Gastrocnemius medialis (tissue), 4 donors: ENCODE results near the gene AXIN1. TPM values are rescaled to one million over a fixed set of nuclear protein-coding genes. Genes with fewer than 3 reads are reported as not detected.

ENCODE experiments used
- ATAC-seq, 2 donors: fragments of 150-250 bp; one replicate each; pipeline ENCODE4 v1.9.1; 2016
- DNase-seq, 2 donors: peaks; one replicate each; pipeline ENCODE4 v3.0.0-alpha.2; 2019
- H3K27ac ChIP-seq, 4 donors: fragments of 200-600 bp; sonication (generic); 1 replicate in 1 of 4; 2 replicates in 3 of 4; pipeline ENCODE4 v1.5.1; 2016 to 2018; ENCODE audit warnings: mild to moderate bottlenecking in 2 of 4, moderate library complexity in 1 of 4
- H3K27me3 ChIP-seq, 3 donors: fragments of 200-600 bp; sonication (generic) in 2 of 3; 1 replicate in 1 of 3; 2 replicates in 2 of 3; pipeline versions ENCODE4 v1.5.1 to v1.6.0; 2016 to 2019; ENCODE audit warnings: mild to moderate bottlenecking in 1 of 3, moderate library complexity in 1 of 3
- H3K36me3 ChIP-seq, 2 donors: fragments of 200-600 bp; sonication (generic) in 1 of 2; one replicate each; pipeline ENCODE4 v1.5.1; 2017 to 2018
- H3K4me1 ChIP-seq, 2 donors: fragments of 200-600 bp; sonication (generic) in 1 of 2; one replicate each; pipeline ENCODE4 v1.5.1; 2016 to 2017; ENCODE audit warnings: mild to moderate bottlenecking in 2 of 2
- H3K4me3 ChIP-seq, 4 donors: fragments of 200-600 bp; sonication (generic) in 3 of 4; 1 replicate in 1 of 4; 2 replicates in 3 of 4; pipeline ENCODE4 v1.5.1; 2016 to 2019; ENCODE audit warnings: mild to moderate bottlenecking in 2 of 4
- H3K9me3 ChIP-seq, 3 donors: fragments of 200-600 bp; sonication (generic) in 2 of 3; 1 replicate in 1 of 3; 2 replicates in 2 of 3; pipeline ENCODE4 v1.5.1; 2016 to 2019
- CTCF ChIP-seq, 5 experiments: fragments of 450-650 bp in 3 of 5; fragments of 200-600 bp in 2 of 5; sonication (generic) in 2 of 5; IDR thresholded peaks in 4 of 5; conservative IDR thresholded peaks in 1 of 5; 1 replicate in 4 of 5; 2 replicates in 1 of 5; pipeline ENCODE4 v1.5.1; 2016 to 2019; ENCODE audit warnings: antibody characterized with exemption in 5 of 5, mild to moderate bottlenecking in 3 of 5, moderate library complexity in 3 of 5
- POLR2A ChIP-seq, 2 donors: fragments of 450-650 bp; IDR thresholded peaks; one replicate each; pipeline ENCODE4 v1.6.1; 2017; ENCODE audit warnings: antibody characterized with exemption in 2 of 2, mild to moderate bottlenecking in 2 of 2, moderate library complexity in 2 of 2
- in situ Hi-C, 4 donors: fragments of 200-750 bp; cut with MboI; loops; one replicate each; pipeline versions ENCODE4 v1.15.0 to v1.8.0; 2017; ENCODE audit warnings: low sequenced_read_pairs in 4 of 4
- intact Hi-C: fragments of 100-400 bp; cut with DNase I; formaldehyde crosslinking; loops from one replicate; pipeline ENCODE4 v1.15.1; 2023; ENCODE audit warnings: low total_unique reads
- total RNA-seq, 4 donors: library from RNA; depleted of rRNA; stranded (reverse); fragments of >200 nt; gene quantifications; one replicate each; pipeline versions ENCODE4 v1.1.0 to v1.2.3, GENCODE V29; 2016

The AXIN1 gene
- total RNA-seq, 4 donors from 2014 or later: 27.1 to 41.9 (median 32.7) TPM

DNA sequence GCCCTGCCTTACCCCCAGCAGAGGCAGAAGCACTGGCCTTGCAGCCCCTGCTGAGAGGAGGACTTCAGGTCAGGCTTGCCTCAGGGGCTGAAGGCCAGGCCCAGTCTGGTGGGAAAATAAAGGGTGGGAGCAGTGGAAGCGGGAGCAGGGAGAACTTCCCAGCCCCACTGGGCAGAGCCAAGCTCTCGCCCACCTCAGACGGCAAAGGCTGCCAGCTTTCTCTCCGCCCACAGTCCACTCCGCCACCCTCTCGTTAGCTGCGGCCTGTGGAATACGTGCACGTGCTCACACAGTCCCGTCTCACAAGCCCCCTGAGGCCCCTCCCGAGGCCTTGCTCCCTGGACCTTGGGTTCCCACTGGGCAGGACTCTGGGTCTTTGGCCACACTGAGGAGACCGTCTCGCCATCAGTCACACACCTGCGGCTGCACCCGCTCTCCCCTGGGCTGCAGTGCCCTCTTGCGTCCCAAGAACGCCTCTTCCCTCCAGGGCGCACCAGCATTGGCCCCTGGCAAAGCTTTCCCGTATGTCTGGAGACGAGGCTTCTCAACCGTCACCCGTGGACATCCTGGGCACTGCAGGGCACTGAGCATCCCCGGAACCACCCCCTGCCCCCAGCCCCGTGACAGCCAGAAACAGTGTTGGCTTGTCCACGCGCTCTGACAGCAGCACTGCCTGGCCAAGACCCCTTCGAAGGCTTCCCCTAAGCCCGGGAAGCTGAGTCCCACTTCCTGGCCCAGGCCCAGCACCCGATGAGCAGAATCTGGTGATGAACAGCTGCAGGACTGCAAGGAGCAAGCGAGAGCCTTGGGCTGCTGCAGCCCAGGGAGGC lies 9.6 kb upstream of the AXIN1 start:
- peak; percentile 48 to 63 for DNase-seq
- intact Hi-C loops: no loop called here
- TF ChIP-seq CTCF (IDR thresholded peaks at IDR 0.05 in 4 of 5, conservative IDR thresholded peaks at IDR 0.05 in 1 of 5) (peak; percentile 58 to 79 (median 72)), POLR2A (IDR thresholded peaks at IDR 0.05) (no peak)
- H3K4me3 ChIP-seq: no peak overlapping the region
- H3K27me3 ChIP-seq: peaks cover 0 to 18% (median 7%) of the 10 kb centered on the region in 3 donors
- no peaks in the 10 kb centered on the region for H3K4me1 ChIP-seq
- no peak overlapping the region for H3K27ac ChIP-seq
- H3K36me3 ChIP-seq: peaks cover 0 to 6% of the 10 kb centered on the region in 2 donors
- H3K9me3 ChIP-seq: no peaks in the 10 kb centered on the region
- in situ Hi-C loops: no loop called here
- peak; percentile 84 to 92 for ATAC-seq

GRCh38 chr16:361341-361871 lies 8.9 kb upstream of the AXIN1 start:
- intact Hi-C loops (no loop called here), in situ Hi-C loops (no loop called here)
- peaks cover 0 to 18% (median 7%) of the 10 kb centered on the region in 3 donors for H3K27me3 ChIP-seq
- no peak overlapping the region for H3K27ac ChIP-seq
- ATAC-seq (no peak), DNase-seq (no peak)
- H3K4me1 ChIP-seq: no peaks in the 10 kb centered on the region
- H3K4me3 ChIP-seq: no peak overlapping the region
- no peaks in the 10 kb centered on the region for H3K36me3 ChIP-seq
- TF ChIP-seq CTCF (IDR thresholded peaks at IDR 0.05 in 4 of 5, conservative IDR thresholded peaks at IDR 0.05 in 1 of 5) (no peak), POLR2A (IDR thresholded peaks at IDR 0.05) (no peak)
- H3K9me3 ChIP-seq: no peaks in the 10 kb centered on the region

GRCh38 chr16:360698-361336 lies 8.3 kb upstream of the AXIN1 start:
- H3K9me3 ChIP-seq: no peaks in the 10 kb centered on the region
- no peak for DNase-seq
- TF ChIP-seq POLR2A (IDR thresholded peaks at IDR 0.05): no peak
- no peak for TF ChIP-seq CTCF (IDR thresholded peaks at IDR 0.05 in 4 of 5, conservative IDR thresholded peaks at IDR 0.05 in 1 of 5)

DNA sequence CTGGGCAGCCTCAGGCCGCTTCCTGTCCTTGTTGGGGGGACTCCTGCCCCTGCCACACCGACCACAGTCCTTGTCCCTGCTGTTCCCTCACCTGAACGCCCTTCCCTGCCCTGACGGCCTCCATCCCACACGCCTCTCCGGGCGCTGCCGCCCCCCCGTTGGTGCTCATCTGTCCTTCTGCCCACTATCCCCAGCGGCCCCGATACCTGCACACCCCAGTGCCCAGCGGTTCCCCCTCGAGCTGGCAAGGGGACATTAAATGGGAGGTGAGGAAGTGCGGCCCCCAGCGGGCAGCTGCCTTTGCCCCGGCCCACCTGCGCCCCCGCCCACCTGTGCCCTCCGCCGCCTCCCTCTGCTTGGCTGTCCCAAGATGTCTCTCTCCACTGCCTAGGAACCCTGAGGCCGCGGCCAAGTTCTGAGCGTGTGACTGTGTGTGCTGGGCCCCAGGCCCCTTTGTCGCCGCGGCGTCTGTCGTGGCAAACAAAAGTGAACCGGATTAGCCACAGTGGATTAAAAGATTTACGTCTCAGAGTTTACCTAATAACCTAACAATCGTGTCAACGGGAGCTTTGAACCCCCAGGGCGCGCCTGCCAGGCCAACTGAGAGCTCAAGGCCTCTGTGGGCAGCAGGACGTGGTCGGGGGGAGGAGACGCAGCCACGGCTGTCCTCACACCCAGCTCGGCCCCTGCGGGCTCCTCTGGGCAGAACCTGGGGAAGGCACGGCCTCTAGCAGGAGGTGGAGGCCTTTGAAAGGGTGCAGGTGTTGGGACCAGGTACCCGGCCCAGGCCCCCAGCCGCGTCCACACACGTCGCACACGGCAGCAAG lies 7.6 kb upstream of the AXIN1 start:
- intact Hi-C loops: no loop called here

More at GRCh38 chr16:360698-361336, 8.3 kb upstream of the AXIN1 start:
- Histone ChIP-seq H3K27ac (no peak overlapping the region), H3K4me3 (no peak overlapping the region), H3K27me3 (peaks cover 0 to 18% (median 7%) of the 10 kb centered on the region in 3 donors), H3K4me1 (no peaks in the 10 kb centered on the region), H3K36me3 (no peaks in the 10 kb centered on the region)
- in situ Hi-C loops (no loop called here), intact Hi-C loops (no loop called here)
- no peak for ATAC-seq

More for the DNA sequence above, 7.6 kb upstream of the AXIN1 start:
- Histone ChIP-seq H3K27ac (no peak overlapping the region), H3K36me3 (no peaks in the 10 kb centered on the region), H3K4me1 (no peaks in the 10 kb centered on the region), H3K27me3 (peaks cover 0 to 17% (median 7%) of the 10 kb centered on the region in 3 donors), H3K9me3 (no peaks in the 10 kb centered on the region), H3K4me3 (no peak overlapping the region)
- no peak for ATAC-seq
- no peak for DNase-seq
- no peak for TF ChIP-seq POLR2A (IDR thresholded peaks at IDR 0.05)
- no peak for TF ChIP-seq CTCF (IDR thresholded peaks at IDR 0.05 in 4 of 5, conservative IDR thresholded peaks at IDR 0.05 in 1 of 5)
- in situ Hi-C loops: no loop called here
